ENCODE measurements around the gene RPAP3. TPM values are rescaled to one million over a fixed set of nuclear protein-coding genes. Genes with fewer than 3 reads are reported as not detected.

Gene RPAP3
- total RNA-seq, 2 donors from 2014 or later, result 6.0 to 6.9 TPM

- Histone ChIP-seq H3K4me3 (no peak overlapping the region), H3K36me3 (replicated peaks in 1 of 2; ENCODE audit: insufficient read depth in 1 of 2, low read depth in 2 of 2) (no peaks in the 10 kb centered on the region), H3K4me1 (peaks cover 24% of the 10 kb centered on the region), H3K9me3 (no peaks in the 10 kb centered on the region), H3K27ac (no peak overlapping the region), H3K27me3 (no peaks in the 10 kb centered on the region)
- DNase-seq (no peak), ATAC-seq (no peak)
- intact Hi-C loops (cut with DNase I), result no loop called here
- TF ChIP-seq POLR2A (IDR thresholded peaks at IDR 0.05) (no peak), CTCF (IDR thresholded peaks at IDR 0.05) (no peak)
- 70 to 93% methylated on average over 3 of the region's 3 CpGs for WGBS, 2 donors
Observed at GRCh38 chr12:47748899-47749298, 43.1 kb upstream of the RPAP3 start.

GRCh38 chr12:47748507-47748828 lies 42.6 kb upstream of the RPAP3 start:
- no peaks in the 10 kb centered on the region for H3K9me3 ChIP-seq
- H3K36me3 ChIP-seq (replicated peaks in 1 of 2; ENCODE audit: insufficient read depth in 1 of 2, low read depth in 2 of 2), result no peaks in the 10 kb centered on the region
- H3K4me1 ChIP-seq, result peaks cover 23% of the 10 kb centered on the region
- no peaks in the 10 kb centered on the region for H3K27me3 ChIP-seq
- H3K4me3 ChIP-seq, result no peak overlapping the region
- H3K27ac ChIP-seq, result no peak overlapping the region
- DNase-seq (no peak), ATAC-seq (no peak)
- intact Hi-C loops (cut with DNase I), result no loop called here
- WGBS, 2 donors, result 73 to 82% methylated on average over 1 of the region's 1 CpG
- TF ChIP-seq POLR2A (IDR thresholded peaks at IDR 0.05), result no peak
- no peak for TF ChIP-seq CTCF (IDR thresholded peaks at IDR 0.05)

GRCh38 chr12:47747596-47748506 lies 42.0 kb upstream of the RPAP3 start:
- no peak for ATAC-seq
- intact Hi-C loops (cut with DNase I), result no loop called here
- H3K9me3 ChIP-seq, result no peaks in the 10 kb centered on the region
- no peak overlapping the region for H3K4me3 ChIP-seq
- H3K27ac ChIP-seq, result no peak overlapping the region
- H3K36me3 ChIP-seq (replicated peaks in 1 of 2; ENCODE audit: insufficient read depth in 1 of 2, low read depth in 2 of 2), result no peaks in the 10 kb centered on the region
- 81 to 100% methylated on average over 3 to 14 of the region's 14 CpGs for WGBS, 2 donors
- DNase-seq, result no peak
- TF ChIP-seq CTCF (IDR thresholded peaks at IDR 0.05) (no peak), POLR2A (IDR thresholded peaks at IDR 0.05) (no peak)
- H3K4me1 ChIP-seq, result peaks cover 17% of the 10 kb centered on the region
- no peaks in the 10 kb centered on the region for H3K27me3 ChIP-seq

- Histone ChIP-seq H3K9me3 (no peaks in the 10 kb centered on the region), H3K4me1 (peaks cover 14% of the 10 kb centered on the region), H3K27me3 (no peaks in the 10 kb centered on the region), H3K36me3 (replicated peaks in 1 of 2; ENCODE audit: insufficient read depth in 1 of 2, low read depth in 2 of 2) (no peaks in the 10 kb centered on the region), H3K27ac (no peak overlapping the region), H3K4me3 (no peak overlapping the region)
- ATAC-seq (no peak), DNase-seq (no peak)
- no peak for TF ChIP-seq CTCF (IDR thresholded peaks at IDR 0.05)
- no peak for TF ChIP-seq POLR2A (IDR thresholded peaks at IDR 0.05)
- intact Hi-C loops (cut with DNase I), result no loop called here
- WGBS, 2 donors, result 61 to 64% methylated on average over 4 of the region's 4 CpGs
Observed at GRCh38 chr12:47747126-47747525, 41.3 kb upstream of the RPAP3 start.

GRCh38 chr12:47746523-47746922 lies 40.7 kb upstream of the RPAP3 start:
- ATAC-seq, result no peak
- Histone ChIP-seq H3K27me3 (no peaks in the 10 kb centered on the region), H3K4me3 (no peak overlapping the region), H3K36me3 (replicated peaks in 1 of 2; ENCODE audit: insufficient read depth in 1 of 2, low read depth in 2 of 2) (no peaks in the 10 kb centered on the region), H3K4me1 (peaks cover 14% of the 10 kb centered on the region), H3K9me3 (no peaks in the 10 kb centered on the region), H3K27ac (no peak overlapping the region)
- TF ChIP-seq CTCF (IDR thresholded peaks at IDR 0.05) (no peak), POLR2A (IDR thresholded peaks at IDR 0.05) (no peak)
- WGBS, 2 donors, result 80 to 87% methylated on average over 3 to 7 of the region's 7 CpGs
- intact Hi-C loops (cut with DNase I), result no loop called here
- no peak for DNase-seq

All from body of pancreas (tissue), 4 donors.